Mesendoderm (in vitro differentiated cells): ENCODE measurements around the gene GLP1R.
"Not testable (repeated sequence)": the region's sequence is repeated elsewhere in the genome, so short reads cannot be mapped to it uniquely, and the experiment has no call there.

Experiments used
- DNase-seq: peaks from one replicate; pipeline ENCODE4 v3.0.0; 2013
- H2AK5ac ChIP-seq: 2 replicates; pipeline ENCODE4 v1.6.1; 2013; ENCODE audit warnings: low read length, inconsistent platforms
- H2BK120ac ChIP-seq: 2 replicates; pipeline ENCODE4 v1.6.1; 2013; ENCODE audit warnings: low read depth, mild to moderate bottlenecking, low read length, moderate library complexity, mixed read lengths
- H2BK15ac ChIP-seq: replicated peaks from 2 replicates; pipeline ENCODE4 v1.6.1; 2013; ENCODE audit warnings: low read depth, mild to moderate bottlenecking, moderate library complexity
- H2BK5ac ChIP-seq: 2 replicates; pipeline ENCODE4 v1.6.1; 2013; ENCODE audit warnings: low read length, inconsistent platforms
- H3K18ac ChIP-seq: 2 replicates; pipeline ENCODE4 v1.6.1; 2013; ENCODE audit warnings: mild to moderate bottlenecking, low read length, mixed read lengths
- H3K23ac ChIP-seq: one replicate; pipeline ENCODE4 v1.6.1; 2013; ENCODE audit warnings: low read length
- H3K27ac ChIP-seq: 2 replicates; pipeline ENCODE4 v1.5.1; 2013; ENCODE audit warnings: low read depth, mild to moderate bottlenecking, inconsistent platforms, low read length, moderate library complexity
- H3K27me3 ChIP-seq: 2 replicates; pipeline ENCODE4 v1.6.1; 2013; ENCODE audit warnings: low read length, control low read depth, mild to moderate bottlenecking, inconsistent platforms; ENCODE audit not compliant: insufficient read depth, poor library complexity
- H3K36me3 ChIP-seq: 2 replicates; pipeline ENCODE4 v1.6.1; 2013; ENCODE audit warnings: low read length, inconsistent platforms; ENCODE audit not compliant: control insufficient read depth, insufficient read depth
- H3K4ac ChIP-seq: one replicate; pipeline ENCODE4 v1.6.1; 2013; ENCODE audit warnings: low read depth, mild to moderate bottlenecking, low read length, moderate library complexity
- H3K4me1 ChIP-seq: 2 replicates; pipeline ENCODE4 v1.6.1; 2013; ENCODE audit warnings: low read depth, low read length, inconsistent platforms; ENCODE audit not compliant: control insufficient read depth
- H3K4me2 ChIP-seq: 2 replicates; pipeline ENCODE4 v1.6.1; 2013; ENCODE audit warnings: low read length
- H3K4me3 ChIP-seq: 2 replicates; pipeline ENCODE4 v1.5.1; 2013; ENCODE audit warnings: mild to moderate bottlenecking, low read length
- H3K56ac ChIP-seq: one replicate; pipeline ENCODE4 v1.6.1; 2013; ENCODE audit warnings: low read length
- H3K79me1 ChIP-seq: 2 replicates; pipeline ENCODE4 v1.6.1; 2013; ENCODE audit warnings: low read length, inconsistent platforms
- H3K79me2 ChIP-seq: 2 replicates; pipeline ENCODE4 v1.6.1; 2013; ENCODE audit warnings: mild to moderate bottlenecking, low read length; ENCODE audit not compliant: control insufficient read depth, insufficient read depth
- H3K9ac ChIP-seq: 2 replicates; pipeline ENCODE4 v1.6.1; 2013; ENCODE audit warnings: low read length, inconsistent platforms
- H4K5ac ChIP-seq: one replicate; pipeline ENCODE4 v1.6.1; 2013; ENCODE audit warnings: low read length
- H4K8ac ChIP-seq: one replicate; pipeline ENCODE4 v1.6.1; 2013; ENCODE audit warnings: low read depth, mild to moderate bottlenecking, control low read depth, low read length, moderate library complexity
- WGBS: extraction: QIAGEN DNeasy Blood & Tissue Kit; methylation state at CpG from one replicate; pipeline ENCODE4 v1.1.7; 2013; ENCODE audit warnings: low lambda C conversion rate, missing lambda C conversion rate; ENCODE audit not compliant: insufficient coverage; ENCODE audit errors: extremely low coverage; 5-methylcytosine and 5-hydroxymethylcytosine counted together

GLP1R gene

DNA sequence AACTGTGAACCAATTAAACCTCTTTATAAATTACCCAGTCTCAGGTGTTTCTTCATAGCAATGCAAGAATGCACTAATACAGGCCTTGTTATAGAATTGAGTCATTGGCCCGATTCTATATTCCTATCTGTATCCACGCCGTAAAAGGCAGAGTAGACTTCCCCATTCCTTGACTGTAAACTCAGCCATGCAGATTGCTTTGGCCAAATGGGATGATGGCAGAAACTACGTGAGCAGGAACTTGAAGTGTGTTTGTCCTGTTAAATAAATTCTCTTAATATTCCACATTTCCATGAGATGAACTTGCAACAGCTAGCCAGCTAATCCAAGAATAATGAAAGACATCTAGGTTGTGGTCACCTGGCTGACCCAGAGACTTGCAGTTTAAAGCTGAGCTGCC lies 70.3 kb downstream of the GLP1R start:
- H3K18ac ChIP-seq: no peak overlapping the region
- H2BK5ac ChIP-seq: no peak overlapping the region
- no peak overlapping the region for H3K4me3 ChIP-seq
- no peaks in the 10 kb centered on the region for H3K79me1 ChIP-seq
- no peak overlapping the region for H4K5ac ChIP-seq
- DNase-seq: no peak
- no peak overlapping the region for H3K27ac ChIP-seq
- H3K9ac ChIP-seq: no peak overlapping the region
- no peak overlapping the region for H3K4me2 ChIP-seq
- no peaks in the 10 kb centered on the region for H3K36me3 ChIP-seq
- no peak overlapping the region for H3K23ac ChIP-seq
- H3K4ac ChIP-seq: no peak overlapping the region
- H3K56ac ChIP-seq: no peak overlapping the region
- H2AK5ac ChIP-seq: no peak overlapping the region
- peaks cover 2% of the 10 kb centered on the region for H3K4me1 ChIP-seq
- no peak overlapping the region for H2BK15ac ChIP-seq
- H3K27me3 ChIP-seq: no peaks in the 10 kb centered on the region
- H2BK120ac ChIP-seq: no peak overlapping the region
- H4K8ac ChIP-seq: no peak overlapping the region
- no peaks in the 10 kb centered on the region for H3K79me2 ChIP-seq
- WGBS: no CpG with 5 or more reads among the region's 4 CpGs

DNA sequence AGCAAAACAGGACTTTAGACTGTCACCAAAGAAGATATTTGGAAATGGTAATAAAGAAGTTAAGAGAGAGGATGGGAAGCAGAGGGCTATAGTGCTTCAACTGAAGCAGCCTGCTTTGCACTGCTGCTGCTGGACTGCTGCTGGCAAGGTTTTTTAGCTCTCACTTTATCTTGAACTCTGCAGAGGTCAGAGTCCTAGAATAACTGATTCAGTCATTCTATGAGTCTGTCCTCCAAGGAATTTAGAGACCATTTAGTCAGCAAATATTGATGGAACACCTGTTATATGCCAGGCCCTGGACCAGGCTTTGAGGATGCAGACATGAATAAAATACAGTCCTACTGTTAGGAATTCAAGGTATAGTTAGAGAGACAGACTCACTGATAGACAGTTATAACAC lies 75.5 kb downstream of the GLP1R start:
- Histone ChIP-seq H2AK5ac (no peak overlapping the region), H3K36me3 (no peaks in the 10 kb centered on the region), H3K56ac (no peak overlapping the region), H3K9ac (no peak overlapping the region), H3K23ac (no peak overlapping the region), H2BK120ac (no peak overlapping the region), H3K79me2 (no peaks in the 10 kb centered on the region), H4K8ac (no peak overlapping the region), H3K4me2 (no peak overlapping the region), H3K18ac (no peak overlapping the region), H3K4me3 (no peak overlapping the region), H3K4ac (no peak overlapping the region), H2BK15ac (no peak overlapping the region), H4K5ac (no peak overlapping the region), H3K27me3 (no peaks in the 10 kb centered on the region), H3K27ac (no peak overlapping the region), H3K79me1 (no peaks in the 10 kb centered on the region), H3K4me1 (no peaks in the 10 kb centered on the region), H2BK5ac (no peak overlapping the region)
- no peak for DNase-seq

DNA sequence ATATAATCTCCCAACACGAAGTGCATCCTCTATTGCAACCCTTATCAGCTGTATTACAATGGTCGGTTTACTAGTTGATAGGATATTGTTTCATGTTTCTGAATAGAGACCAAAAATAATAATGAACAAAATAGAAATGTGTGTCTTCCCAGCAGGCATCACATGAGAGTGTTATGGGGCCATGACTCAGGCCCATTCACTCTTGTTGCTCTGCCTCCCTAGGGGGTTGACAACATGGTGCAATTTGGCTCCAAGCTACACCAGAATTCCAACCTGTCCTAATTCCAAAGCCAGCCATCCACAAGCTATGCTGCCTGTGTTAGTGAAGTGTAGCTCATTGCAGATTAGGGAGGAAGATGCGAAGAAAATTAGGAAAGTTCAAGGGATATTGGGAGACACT lies 79.5 kb downstream of the GLP1R start:
- H2BK120ac ChIP-seq: no peak overlapping the region
- H2BK5ac ChIP-seq: no peak overlapping the region

DNA sequence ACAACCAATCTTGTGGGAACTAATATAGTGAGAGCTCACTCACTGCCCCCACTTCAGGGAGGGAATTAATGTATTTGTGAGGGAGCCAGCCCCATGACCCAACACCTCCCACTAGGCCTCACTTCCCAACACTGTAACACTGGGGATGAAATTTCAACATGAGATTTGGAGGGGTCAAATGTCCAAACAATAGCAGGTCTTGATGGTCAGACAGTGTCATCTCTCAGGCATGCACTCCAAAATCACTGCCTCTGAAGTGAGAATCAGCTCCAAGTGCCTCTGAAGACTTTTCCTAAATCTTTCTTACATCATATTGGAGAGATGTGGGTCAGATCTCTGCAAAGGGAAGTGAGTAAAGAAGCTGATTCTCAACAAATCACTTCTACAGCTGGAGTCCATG lies 80.3 kb downstream of the GLP1R start:
- Histone ChIP-seq H3K79me2 (no peaks in the 10 kb centered on the region), H2BK15ac (no peak overlapping the region), H3K4me1 (peaks cover 7% of the 10 kb centered on the region), H2BK120ac (no peak overlapping the region), H3K9ac (no peak overlapping the region), H3K4me2 (no peak overlapping the region), H3K23ac (no peak overlapping the region), H2AK5ac (no peak overlapping the region), H3K4ac (no peak overlapping the region), H4K8ac (no peak overlapping the region), H3K79me1 (no peaks in the 10 kb centered on the region), H3K36me3 (no peaks in the 10 kb centered on the region), H3K56ac (no peak overlapping the region), H3K27ac (no peak overlapping the region), H2BK5ac (no peak overlapping the region), H3K27me3 (no peaks in the 10 kb centered on the region), H4K5ac (no peak overlapping the region), H3K4me3 (no peak overlapping the region), H3K18ac (no peak overlapping the region)
- no peak for DNase-seq

More for the DNA sequence above, 79.5 kb downstream of the GLP1R start:
- Histone ChIP-seq H3K23ac (no peak overlapping the region), H4K5ac (no peak overlapping the region), H3K4ac (no peak overlapping the region), H2BK15ac (no peak overlapping the region), H3K27me3 (no peaks in the 10 kb centered on the region), H3K79me1 (no peaks in the 10 kb centered on the region), H3K18ac (no peak overlapping the region), H3K56ac (no peak overlapping the region), H4K8ac (no peak overlapping the region), H3K79me2 (no peaks in the 10 kb centered on the region), H2AK5ac (no peak overlapping the region), H3K9ac (no peak overlapping the region), H3K4me3 (no peak overlapping the region), H3K36me3 (no peaks in the 10 kb centered on the region), H3K4me2 (no peak overlapping the region), H3K4me1 (peaks cover 7% of the 10 kb centered on the region), H3K27ac (no peak overlapping the region)
- no CpG with 5 or more reads among the region's 3 CpGs for WGBS
- no peak for DNase-seq

DNA sequence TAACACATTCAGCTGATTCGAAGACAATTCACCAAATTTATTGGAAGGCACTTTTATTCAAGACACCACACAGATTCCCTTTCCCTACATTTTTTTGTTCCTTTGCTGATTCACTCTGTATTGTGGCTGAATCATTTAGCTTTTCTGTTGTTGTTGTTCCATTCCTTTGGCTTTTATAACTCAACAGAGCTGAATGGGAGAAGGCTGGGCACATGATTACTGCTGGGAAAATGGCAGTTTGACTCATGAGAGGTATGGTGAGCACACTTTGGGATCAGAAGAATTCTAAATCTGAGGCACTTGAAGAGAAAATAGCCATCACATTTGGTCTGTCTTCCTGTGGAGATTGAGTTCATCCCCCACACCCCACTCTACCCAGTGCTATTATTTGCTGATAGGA lies 82.1 kb downstream of the GLP1R start:
- DNase-seq: no peak
- Histone ChIP-seq H3K4ac (no peak overlapping the region), H3K79me2 (no peaks in the 10 kb centered on the region), H3K4me2 (no peak overlapping the region), H3K9ac (no peak overlapping the region), H3K27ac (no peak overlapping the region), H3K4me3 (no peak overlapping the region), H3K56ac (peak overlapping the region; percentile 29), H4K5ac (no peak overlapping the region), H3K4me1 (peaks cover 9% of the 10 kb centered on the region), H2BK120ac (peak overlapping the region; percentile 17), H2AK5ac (no peak overlapping the region), H4K8ac (no peak overlapping the region), H3K18ac (no peak overlapping the region), H3K36me3 (no peaks in the 10 kb centered on the region), H2BK15ac (no peak overlapping the region), H3K27me3 (no peaks in the 10 kb centered on the region), H3K79me1 (no peaks in the 10 kb centered on the region), H2BK5ac (no peak overlapping the region), H3K23ac (no peak overlapping the region)
- WGBS: no CpG with 5 or more reads among the region's 1 CpG

DNA sequence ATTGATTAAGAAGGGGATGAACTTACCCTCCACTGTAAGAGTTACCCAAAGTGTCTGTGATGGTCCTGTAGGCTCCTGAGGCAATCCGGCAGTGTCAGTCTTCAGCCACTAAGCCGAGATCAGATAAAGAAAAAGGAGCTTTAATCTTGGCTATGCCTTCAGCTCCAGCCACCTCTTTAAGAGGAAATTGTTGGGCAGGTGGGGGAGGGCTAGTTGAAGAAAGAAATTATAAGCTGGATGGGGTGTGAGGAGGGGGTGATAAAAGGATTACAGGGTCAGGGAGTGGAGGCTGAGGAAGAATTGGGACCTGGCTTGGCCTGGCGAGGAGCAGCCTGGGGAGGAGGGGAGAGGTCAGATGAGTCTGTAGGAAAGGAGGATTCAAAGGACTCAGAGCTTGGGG lies 86.2 kb downstream of the GLP1R start:
- H3K56ac ChIP-seq: not testable (repeated sequence)

More for the DNA sequence above, 86.2 kb downstream of the GLP1R start:
- H3K27me3 ChIP-seq, H3K4me2 ChIP-seq, H3K79me2 ChIP-seq, H3K9ac ChIP-seq, H3K18ac ChIP-seq, H3K36me3 ChIP-seq, H2BK120ac ChIP-seq, H3K4me1 ChIP-seq, H4K5ac ChIP-seq, H3K4me3 ChIP-seq, H2BK5ac ChIP-seq, H3K27ac ChIP-seq, H3K23ac ChIP-seq, H4K8ac ChIP-seq, H2BK15ac ChIP-seq, H3K79me1 ChIP-seq, H3K4ac ChIP-seq, H2AK5ac ChIP-seq: not testable (repeated sequence)
- no CpG with 5 or more reads among the region's 3 CpGs for WGBS
- DNase-seq: peak; percentile 79
